Endothelial cell of umbilical vein (primary cell): ENCODE measurements around the gene CCR7. TPM values are rescaled to one million over a fixed set of nuclear protein-coding genes. Genes with fewer than 3 reads are reported as not detected.

Source experiments
- BruUV-seq: library from RNA; stranded (reverse); fragments of 400-500 nt; replicated peaks from 2 replicates; lab custom pipeline; 2021; lab: Mats Ljungman, UMichigan
- CTCF ChIA-PET: fragments of 300-600, 350-600 bp; sonication (Branson Sonifier 250); formaldehyde crosslinking; loops from one replicate; lab custom pipeline; 2021; ENCODE audit warnings: antibody characterized with exemption, inconsistent platforms; lab: Charles Lee
- POLR2A ChIA-PET: fragments of 300-600, 350-600 bp; sonication (Branson Sonifier 250); formaldehyde crosslinking; loops from one replicate; lab custom pipeline; 2021; ENCODE audit warnings: antibody characterized with exemption, inconsistent platforms; lab: Charles Lee
- DNase-seq: peaks from one replicate; pipeline ENCODE4 v3.0.0-alpha.2; 2011; ENCODE audit warnings: low read depth, low spot score
- FAIRE-seq: peaks from 2 replicates; lab custom pipeline; 2011; peaks lifted over from hg19 to GRCh38; lab: Jason Lieb, UNC
- H2AFZ ChIP-seq: 2 replicates; pipeline ENCODE4 v1.6.0; 2012; ENCODE audit warnings: low read depth, low read length, control low read depth, inconsistent platforms
- H3K27ac ChIP-seq: 2 replicates; pipeline ENCODE4 v1.5.1; 2011; ENCODE audit warnings: low read depth, mild to moderate bottlenecking, control low read depth, low read length, moderate library complexity; ENCODE audit not compliant: insufficient read depth
- H3K27me3 ChIP-seq, 2 experiments: 2 replicates each; pipeline versions ENCODE4 v1.6.0 to v1.6.1; 2011; ENCODE audit warnings: low read length in 2 of 2, mixed read lengths in 1 of 2; ENCODE audit not compliant: control insufficient read depth in 2 of 2, insufficient read depth in 2 of 2
- H3K36me3 ChIP-seq, 2 experiments: 2 replicates in 1 of 2; 3 replicates in 1 of 2; pipeline ENCODE4 v1.5.1; 2011; ENCODE audit warnings: low read length in 2 of 2, mild to moderate bottlenecking in 1 of 2, moderate library complexity in 1 of 2; ENCODE audit not compliant: control insufficient read depth in 2 of 2, insufficient read depth in 2 of 2; ENCODE audit errors: extremely low read depth in 1 of 2
- H3K4me1 ChIP-seq: 3 replicates; pipeline ENCODE4 v1.5.1; 2011; ENCODE audit warnings: mild to moderate bottlenecking, low read length; ENCODE audit not compliant: control insufficient read depth, insufficient read depth; ENCODE audit errors: extremely low read depth
- H3K4me2 ChIP-seq: 2 replicates; pipeline ENCODE4 v1.6.1; 2011; ENCODE audit warnings: low read length, control low read depth, mixed read lengths; ENCODE audit not compliant: insufficient read depth
- H3K4me3 ChIP-seq, 3 experiments: fragments of 200-600 bp in 1 of 3; sonication (generic), shearing (Covaris generic) in 1 of 3; replicated peaks in 1 of 3; 2 replicates each; pipeline ENCODE4 v1.5.1; 2011 to 2016; ENCODE audit warnings: control low read depth in 3 of 3, low read length in 3 of 3, mild to moderate bottlenecking in 2 of 3, inconsistent platforms in 1 of 3, low read depth in 1 of 3, moderate library complexity in 1 of 3; ENCODE audit not compliant: insufficient read depth in 1 of 3
- H3K79me2 ChIP-seq: 2 replicates; pipeline ENCODE4 v1.6.0; 2012; ENCODE audit warnings: low read length, inconsistent platforms; ENCODE audit not compliant: control insufficient read depth, insufficient read depth
- H3K9ac ChIP-seq: replicated peaks from 2 replicates; pipeline ENCODE3; 2011; ENCODE audit warnings: low read length, control low read depth; ENCODE audit not compliant: insufficient read depth; ENCODE audit errors: extremely low read depth
- H3K9me1 ChIP-seq: replicated peaks from 3 replicates; pipeline ENCODE4 v1.6.0; 2011; ENCODE audit warnings: mild to moderate bottlenecking, low read length; ENCODE audit not compliant: control insufficient read depth, insufficient read depth; ENCODE audit errors: extremely low read depth
- H3K9me3 ChIP-seq: replicated peaks from 2 replicates; pipeline ENCODE4 v1.5.1; 2012; ENCODE audit warnings: low read length, inconsistent platforms; ENCODE audit not compliant: control insufficient read depth, insufficient read depth
- H4K20me1 ChIP-seq: replicated peaks from 2 replicates; pipeline ENCODE3; 2011; ENCODE audit warnings: mild to moderate bottlenecking, low read length; ENCODE audit not compliant: control insufficient read depth, insufficient read depth; ENCODE audit errors: extremely low read depth
- FOS ChIP-seq: IDR thresholded peaks from 2 replicates; pipeline ENCODE4 v1.6.1; 2011; ENCODE audit warnings: mild to moderate bottlenecking, low read length, moderate library complexity, borderline replicate concordance; ENCODE audit not compliant: insufficient read depth
- GATA2 ChIP-seq: IDR thresholded peaks from 2 replicates; pipeline ENCODE4 v1.7.0; 2011; ENCODE audit warnings: low read depth, mild to moderate bottlenecking, moderate library complexity, mixed read lengths, low read length; ENCODE audit not compliant: insufficient read length, insufficient read depth
- JUN ChIP-seq: IDR thresholded peaks from 2 replicates; pipeline ENCODE4 v1.6.1; 2011; ENCODE audit warnings: borderline replicate concordance, low read depth; ENCODE audit not compliant: insufficient read length, insufficient read depth
- dilution Hi-C: fragments of 300-500 bp; cut with MboI; formaldehyde crosslinking; loops from one replicate; pipeline ENCODE4 v1.15.0; 2019; ENCODE audit warnings: low sequenced_read_pairs; ENCODE audit not compliant: extremely low pct_ligation_motif_present
- intact Hi-C: fragments of 100-400 bp; cut with micrococcal nuclease; formaldehyde crosslinking; loops from one replicate; pipeline ENCODE4 v1.10.0; 2022
- polyA plus RNA-seq, 4 experiments: library from polyadenylated mRNA; depleted of rRNA in 3 of 4; stranded (reverse) in 3 of 4; unstranded in 1 of 4; fragments of >200 nt; gene quantifications; 2 replicates each; pipeline versions ENCODE4 v1.2.1 to v1.2.3, GENCODE V29; 2011 to 2012; ENCODE audit warnings: missing spikeins in 1 of 4
- total RNA-seq: library from RNA; stranded (reverse); gene quantifications from 2 replicates; pipeline ENCODE4 v1.2.3, GENCODE V29; 2021
- TF ChIP-seq, protein P1 (sequence below): IDR thresholded peaks from 2 replicates; pipeline ENCODE4 v1.6.1; 2011; ENCODE audit not compliant: insufficient read depth, insufficient read length

Gene CCR7
- total and polyA plus RNA-seq, 2 donors (not counting 3 experiments of a cell fraction or from before 2014, with no cell fraction given): 0.18 TPM; not detected in 1

DNA sequence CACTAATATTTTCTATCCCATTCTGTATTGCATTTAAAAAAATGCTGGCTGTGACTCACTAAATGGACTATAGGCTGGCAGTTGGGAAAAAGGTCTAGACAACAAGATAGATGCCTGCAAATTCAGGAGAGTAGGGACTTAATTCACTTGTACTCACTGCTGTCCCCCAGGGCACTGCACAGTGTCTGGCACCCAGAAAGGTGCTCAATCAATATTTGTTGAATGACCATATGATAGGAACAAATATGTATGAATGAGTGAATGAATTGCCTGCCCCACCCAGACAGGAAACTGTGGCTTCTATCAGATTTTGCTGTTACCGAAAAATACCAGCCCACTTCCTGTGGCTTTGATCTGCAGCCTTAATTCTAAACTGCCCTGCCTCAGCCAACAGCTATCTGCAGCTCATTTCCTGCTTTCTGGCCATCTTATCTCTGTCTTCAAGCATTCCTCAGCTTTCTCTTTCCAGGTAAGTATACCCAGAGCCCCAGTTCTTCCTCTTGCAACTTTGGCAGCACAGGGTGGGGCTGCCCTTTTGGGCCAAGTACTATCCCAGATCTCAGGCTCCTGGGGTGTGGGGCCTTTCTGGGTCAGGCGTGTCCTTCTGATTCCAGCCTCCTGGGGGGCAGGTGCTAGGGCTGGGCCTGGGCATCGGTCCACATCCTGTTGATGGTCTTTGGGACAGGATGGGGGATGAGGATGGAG lies 48.5 kb downstream of the CCR7 start:
- Histone ChIP-seq H3K36me3 (no peaks in the 10 kb centered on the region), H3K27me3 (peaks cover 0 to 18% of the 10 kb centered on the region in 2 experiments), H3K9ac (no peak overlapping the region), H3K27ac (no peak overlapping the region), H2AFZ (no peak overlapping the region), H3K9me1 (no peaks in the 10 kb centered on the region), H3K4me3 (no peak overlapping the region), H3K9me3 (no peaks in the 10 kb centered on the region), H3K4me2 (no peak overlapping the region), H3K79me2 (no peaks in the 10 kb centered on the region), H4K20me1 (no peaks in the 10 kb centered on the region), H3K4me1 (peaks cover 7% of the 10 kb centered on the region)
- DNase-seq (no peak), FAIRE-seq (peak; percentile 48)
- POLR2A ChIA-PET: no interaction called here
- CTCF ChIA-PET: interaction anchor here (2.4 kb wide), 1 partner anchor 16 kb away, joined by 19 read pairs; no protein-coding TSS in a partner anchor
- BruUV-seq: no TSS peak
- dilution Hi-C loops (no loop called here), intact Hi-C loops (no loop called here)
- no peak for TF ChIP-seq JUN
- peak; percentile 88 for TF ChIP-seq GATA2

DNA sequence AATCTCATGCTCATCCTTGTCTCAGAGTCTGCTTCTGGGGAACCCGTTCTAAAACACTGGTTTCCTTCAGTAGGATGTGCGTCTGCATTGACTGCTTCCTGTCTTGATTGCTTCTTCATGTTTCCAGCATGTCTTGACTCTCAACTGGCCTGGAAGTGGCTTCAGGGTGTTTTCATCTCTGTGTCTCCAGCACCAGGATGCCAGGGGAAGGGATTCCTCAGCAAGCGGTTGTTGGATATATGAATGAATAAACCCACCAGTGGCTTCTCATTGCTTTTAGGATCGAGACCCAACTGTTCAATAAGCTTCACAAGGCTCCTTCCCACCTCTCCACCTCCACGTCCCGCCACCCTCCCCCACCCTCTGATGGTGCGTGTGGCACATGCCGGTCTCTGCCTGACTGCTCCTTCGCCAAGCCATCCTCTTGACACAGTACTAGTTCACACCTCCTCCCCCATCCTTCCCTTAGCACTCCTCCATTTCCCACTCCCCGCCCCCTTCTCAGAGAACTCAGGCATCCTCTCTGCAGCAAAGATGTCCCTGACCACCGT lies 49.7 kb downstream of the CCR7 start:
- H3K4me1 ChIP-seq: peaks cover 7% of the 10 kb centered on the region
- dilution Hi-C loops: no loop called here

More for the DNA sequence above, 49.7 kb downstream of the CCR7 start:
- Histone ChIP-seq H3K27ac (no peak overlapping the region), H2AFZ (no peak overlapping the region), H3K4me2 (no peak overlapping the region), H3K79me2 (no peaks in the 10 kb centered on the region), H3K9me3 (no peaks in the 10 kb centered on the region), H3K27me3 (peaks cover 0 to 18% of the 10 kb centered on the region in 2 experiments), H4K20me1 (no peaks in the 10 kb centered on the region), H3K9me1 (no peaks in the 10 kb centered on the region), H3K4me3 (no peak overlapping the region), H3K9ac (no peak overlapping the region), H3K36me3 (no peaks in the 10 kb centered on the region)
- DNase-seq: no peak
- TF ChIP-seq GATA2 (no peak), FOS (no peak)
- TF ChIP-seq, protein P1, sequence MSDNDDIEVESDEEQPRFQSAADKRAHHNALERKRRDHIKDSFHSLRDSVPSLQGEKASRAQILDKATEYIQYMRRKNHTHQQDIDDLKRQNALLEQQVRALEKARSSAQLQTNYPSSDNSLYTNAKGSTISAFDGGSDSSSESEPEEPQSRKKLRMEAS: no peak
- BruUV-seq: no TSS peak
- intact Hi-C loops: no loop called here
- FAIRE-seq: no peak
- POLR2A ChIA-PET: no interaction called here
- CTCF ChIA-PET: no interaction called here
